ENCODE results near the gene PCDHGA7.

DNA sequence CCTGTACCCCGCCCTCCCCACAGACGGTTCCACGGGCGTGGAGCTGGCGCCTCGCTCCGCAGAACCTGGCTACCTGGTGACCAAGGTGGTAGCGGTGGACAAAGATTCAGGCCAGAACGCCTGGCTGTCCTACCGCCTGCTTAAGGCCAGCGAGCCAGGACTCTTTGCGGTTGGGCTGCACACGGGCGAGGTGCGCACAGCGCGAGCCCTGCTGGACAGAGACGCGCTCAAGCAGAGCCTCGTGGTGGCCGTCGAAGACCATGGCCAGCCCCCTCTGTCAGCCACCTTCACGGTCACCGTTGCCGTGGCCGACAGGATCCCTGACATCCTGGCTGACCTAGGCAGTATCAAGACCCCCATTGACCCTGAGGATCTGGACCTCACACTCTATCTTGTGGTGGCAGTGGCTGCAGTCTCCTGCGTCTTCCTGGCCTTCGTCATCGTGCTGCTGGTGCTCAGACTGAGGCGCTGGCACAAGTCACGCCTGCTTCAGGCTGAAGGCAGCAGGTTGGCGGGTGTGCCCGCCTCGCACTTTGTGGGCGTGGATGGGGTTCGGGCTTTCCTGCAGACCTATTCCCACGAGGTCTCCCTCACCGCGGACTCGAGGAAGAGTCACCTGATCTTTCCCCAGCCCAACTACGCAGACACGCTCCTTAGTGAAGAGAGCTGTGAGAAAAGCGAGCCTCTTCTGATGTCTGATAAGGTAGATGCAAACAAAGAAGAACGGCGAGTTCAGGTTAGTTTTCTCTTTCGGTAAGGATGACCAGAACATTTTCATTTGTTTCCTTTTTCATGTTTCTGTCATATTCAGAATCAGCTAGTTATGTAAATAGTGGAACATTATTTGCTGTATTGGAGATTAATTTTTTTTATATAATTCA lies 16.3 kb upstream of the PCDHGA7 start:
- TF ChIP-seq, protein P1, sequence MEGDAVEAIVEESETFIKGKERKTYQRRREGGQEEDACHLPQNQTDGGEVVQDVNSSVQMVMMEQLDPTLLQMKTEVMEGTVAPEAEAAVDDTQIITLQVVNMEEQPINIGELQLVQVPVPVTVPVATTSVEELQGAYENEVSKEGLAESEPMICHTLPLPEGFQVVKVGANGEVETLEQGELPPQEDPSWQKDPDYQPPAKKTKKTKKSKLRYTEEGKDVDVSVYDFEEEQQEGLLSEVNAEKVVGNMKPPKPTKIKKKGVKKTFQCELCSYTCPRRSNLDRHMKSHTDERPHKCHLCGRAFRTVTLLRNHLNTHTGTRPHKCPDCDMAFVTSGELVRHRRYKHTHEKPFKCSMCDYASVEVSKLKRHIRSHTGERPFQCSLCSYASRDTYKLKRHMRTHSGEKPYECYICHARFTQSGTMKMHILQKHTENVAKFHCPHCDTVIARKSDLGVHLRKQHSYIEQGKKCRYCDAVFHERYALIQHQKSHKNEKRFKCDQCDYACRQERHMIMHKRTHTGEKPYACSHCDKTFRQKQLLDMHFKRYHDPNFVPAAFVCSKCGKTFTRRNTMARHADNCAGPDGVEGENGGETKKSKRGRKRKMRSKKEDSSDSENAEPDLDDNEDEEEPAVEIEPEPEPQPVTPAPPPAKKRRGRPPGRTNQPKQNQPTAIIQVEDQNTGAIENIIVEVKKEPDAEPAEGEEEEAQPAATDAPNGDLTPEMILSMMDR (conservative IDR thresholded peaks at IDR 0.05), result no peak
- TF ChIP-seq ZFX (IDR thresholded peaks at IDR 0.05), result no peak

Measured in C4-2B (cell line).